ENCODE results near the gene POFUT2.

The POFUT2 gene

GRCh38 chr21:45303751-45304475, 16.2 kb upstream of the POFUT2 start:
- TF ChIP-seq USF1 (IDR thresholded peaks at IDR 0.05): no peak
- TF ChIP-seq REST (IDR thresholded peaks at IDR 0.05; ENCODE audit: low read depth): no peak
- TF ChIP-seq MAX (IDR thresholded peaks at IDR 0.05): no peak
- TF ChIP-seq CREB1 (IDR thresholded peaks at IDR 0.05; ENCODE audit: low read depth): no peak
- no peak for TF ChIP-seq TEAD4 (IDR thresholded peaks at IDR 0.05)
- TF ChIP-seq YY1 (IDR thresholded peaks at IDR 0.05; ENCODE audit: low read depth): no peak
- no peak for TF ChIP-seq EP300 (IDR thresholded peaks at IDR 0.05; ENCODE audit: borderline replicate concordance)

- TF ChIP-seq FOXM1 (IDR thresholded peaks at IDR 0.05; ENCODE audit: borderline replicate concordance, low read depth): no peak
- TF ChIP-seq EP300 (IDR thresholded peaks at IDR 0.05; ENCODE audit: borderline replicate concordance): no peak
- TF ChIP-seq MAX (IDR thresholded peaks at IDR 0.05): no peak
- TF ChIP-seq CREB1 (IDR thresholded peaks at IDR 0.05; ENCODE audit: low read depth): no peak
- TF ChIP-seq NFIC (IDR thresholded peaks at IDR 0.05): no peak
Observed at GRCh38 chr21:45303091-45303615, 15.5 kb upstream of the POFUT2 start.

GRCh38 chr21:45302082-45303061, 14.7 kb upstream of the POFUT2 start:
- TF ChIP-seq REST (IDR thresholded peaks at IDR 0.05; ENCODE audit: low read depth) (no peak), TAF1 (IDR thresholded peaks at IDR 0.05; ENCODE audit: low read depth) (no peak), FOXM1 (IDR thresholded peaks at IDR 0.05; ENCODE audit: borderline replicate concordance, low read depth) (no peak), YY1 (IDR thresholded peaks at IDR 0.05; ENCODE audit: low read depth) (no peak), USF1 (IDR thresholded peaks at IDR 0.05) (no peak), EGR1 (IDR thresholded peaks at IDR 0.05) (no peak), CEBPB (IDR thresholded peaks at IDR 0.05) (no peak), TCF12 (IDR thresholded peaks at IDR 0.05; ENCODE audit: low read depth) (no peak), ZBTB7A (IDR thresholded peaks at IDR 0.05; ENCODE audit: low read depth) (no peak), RAD21 (IDR thresholded peaks at IDR 0.05; ENCODE audit: low read depth) (no peak), CREB1 (IDR thresholded peaks at IDR 0.05; ENCODE audit: low read depth) (no peak), TEAD4 (IDR thresholded peaks at IDR 0.05) (no peak), EP300 (IDR thresholded peaks at IDR 0.05; ENCODE audit: borderline replicate concordance) (no peak), NFIC (IDR thresholded peaks at IDR 0.05) (no peak), MAX (IDR thresholded peaks at IDR 0.05) (no peak)

GRCh38 chr21:45301521-45302081, 13.9 kb upstream of the POFUT2 start:
- TF ChIP-seq ZBTB7A (IDR thresholded peaks at IDR 0.05; ENCODE audit: low read depth) (no peak), TAF1 (IDR thresholded peaks at IDR 0.05; ENCODE audit: low read depth) (no peak), RAD21 (IDR thresholded peaks at IDR 0.05; ENCODE audit: low read depth) (no peak), CREB1 (IDR thresholded peaks at IDR 0.05; ENCODE audit: low read depth) (no peak), CEBPB (IDR thresholded peaks at IDR 0.05) (no peak), EP300 (IDR thresholded peaks at IDR 0.05; ENCODE audit: borderline replicate concordance) (no peak), NFIC (IDR thresholded peaks at IDR 0.05) (no peak), YY1 (IDR thresholded peaks at IDR 0.05; ENCODE audit: low read depth) (no peak), TEAD4 (IDR thresholded peaks at IDR 0.05) (no peak), FOXM1 (IDR thresholded peaks at IDR 0.05; ENCODE audit: borderline replicate concordance, low read depth) (no peak), EGR1 (IDR thresholded peaks at IDR 0.05) (no peak), MAX (IDR thresholded peaks at IDR 0.05) (no peak), TCF12 (IDR thresholded peaks at IDR 0.05; ENCODE audit: low read depth) (no peak), REST (IDR thresholded peaks at IDR 0.05; ENCODE audit: low read depth) (no peak), USF1 (IDR thresholded peaks at IDR 0.05) (no peak)

Data from Ishikawa (cell line).